ENCODE data around the gene TMEM94. TPM values are rescaled to one million over a fixed set of nuclear protein-coding genes. Genes with fewer than 3 reads are reported as not detected.

The TMEM94 gene
- total and polyA plus RNA-seq, 9 of the 15 experiments (the other 6 are each of a cell fraction or from before 2014, with no cell fraction given) = 0.35 to 48.1 (median 14.4) TPM

GRCh38 chr17:75514919-75515495, 58.6 kb downstream of the TMEM94 start (continued):
- TF ChIP-seq RBM25 (IDR thresholded peaks at IDR 0.05; ENCODE audit: low read depth, low read length, severe bottlenecking) = no peak
- TF ChIP-seq MTF1 (CRISPR knock-in tag; IDR thresholded peaks at IDR 0.05; ENCODE audit: borderline replicate concordance) = no peak
- no peak for TF ChIP-seq FOXO4 (CRISPR knock-in tag; IDR thresholded peaks at IDR 0.05)
- TF ChIP-seq NFXL1 (CRISPR knock-in tag; IDR thresholded peaks at IDR 0.05) = no peak
- TF ChIP-seq SETDB1 (IDR thresholded peaks at IDR 0.05; ENCODE audit: low read length) = no peak
- peak; percentile 59 for TF ChIP-seq ZBTB7A (IDR thresholded peaks at IDR 0.05; ENCODE audit: borderline replicate concordance, control insufficient read depth, low read depth, low read length)
- TF ChIP-seq ZNF311 (CRISPR knock-in tag; IDR thresholded peaks at IDR 0.05) = no peak
- TF ChIP-seq SMARCC2 (IDR thresholded peaks at IDR 0.05; ENCODE audit: low read depth) = no peak
- TF ChIP-seq ARID4B (CRISPR knock-in tag; IDR thresholded peaks at IDR 0.05) = 0 out of 2 replicates have a peak, but pooled peaks have one; percentile 37
- peak; percentile 36 for TF ChIP-seq KDM5B (IDR thresholded peaks at IDR 0.05; ENCODE audit: insufficient replicate concordance, low read depth, low read length)
- no peak for TF ChIP-seq SNIP1 (IDR thresholded peaks at IDR 0.05; ENCODE audit: low read depth)
- TF ChIP-seq ZFP1 (CRISPR knock-in tag; IDR thresholded peaks at IDR 0.05) = no peak
- peak; percentile 64 for TF ChIP-seq ZNF263 (CRISPR knock-in tag; IDR thresholded peaks at IDR 0.05; ENCODE audit: borderline replicate concordance)
- no peak for TF ChIP-seq HINFP (tag; conservative IDR thresholded peaks at IDR 0.05; ENCODE audit: low read depth)
- no peak for TF ChIP-seq ID3 (CRISPR knock-in tag; IDR thresholded peaks at IDR 0.05)
- no peak for TF ChIP-seq ID3 (tag; IDR thresholded peaks at IDR 0.05)
